WTC11 (cell line): ENCODE measurements around the gene RHBDD3. TPM values are rescaled to one million over a fixed set of nuclear protein-coding genes. Genes with fewer than 3 reads are reported as not detected.

Experiments used
- ATAC-seq: fragments of 200-7000 bp; cut with Tn5 transposase; 2 replicates; pipeline ENCODE4 v1.10.0; 2021; ENCODE audit warnings: mild to moderate bottlenecking, moderate library complexity
- CTCF ChIA-PET: fragments of 300-600 bp; sonication (Branson Sonifier 250); formaldehyde crosslinking; loops from one replicate; lab custom pipeline; 2021; ENCODE audit warnings: antibody characterized with exemption; lab: Charles Lee
- POLR2A ChIA-PET: fragments of 350-600 bp; sonication (Branson Sonifier 250); formaldehyde crosslinking; loops from one replicate; lab custom pipeline; 2021; ENCODE audit warnings: antibody characterized with exemption; lab: Charles Lee
- DNase-seq: peaks from one replicate; pipeline ENCODE4 v3.0.0; 2021; ENCODE audit warnings: low spot score
- H3K27ac Mint-ChIP-seq: 2 replicates; pipeline ENCODE4 v1.8.0; 2021; ENCODE audit warnings: mixed read lengths
- H3K27me3 Mint-ChIP-seq: 2 replicates; pipeline ENCODE4 v1.8.0; 2021; ENCODE audit warnings: low read depth, mild to moderate bottlenecking, moderate library complexity, mixed read lengths
- H3K36me3 Mint-ChIP-seq: 2 replicates; pipeline ENCODE4 v1.8.0; 2021; ENCODE audit warnings: mixed read lengths
- H3K4me1 Mint-ChIP-seq: 2 replicates; pipeline ENCODE4 v1.8.0; 2022; ENCODE audit warnings: mixed read lengths
- H3K4me3 Mint-ChIP-seq: 2 replicates; pipeline ENCODE4 v1.8.0; 2021; ENCODE audit warnings: mild to moderate bottlenecking, moderate library complexity, mixed read lengths
- H3K9me3 Mint-ChIP-seq: 2 replicates; pipeline ENCODE4 v1.8.0; 2021; ENCODE audit warnings: mixed read lengths
- ARID4B ChIP-seq: sonication (generic); formaldehyde crosslinking; IDR thresholded peaks from 2 replicates; pipeline ENCODE4 v1.8.0; 2023; ENCODE audit warnings: missing genetic modification reagents, mild to moderate bottlenecking, borderline replicate concordance
- ATF3 ChIP-seq: sonication (generic); formaldehyde crosslinking; conservative IDR thresholded peaks from 2 replicates; pipeline ENCODE4 v1.8.1; 2022; ENCODE audit warnings: mild to moderate bottlenecking, missing genetic modification reagents
- E2F1 ChIP-seq: sonication (generic); formaldehyde crosslinking; IDR thresholded peaks from 2 replicates; pipeline ENCODE4 v1.8.0; 2022; ENCODE audit warnings: mild to moderate bottlenecking, missing genetic modification reagents
- ERG ChIP-seq: fragments of 250-450 bp; sonication (Bioruptor Pico); IDR thresholded peaks from 2 replicates; pipeline ENCODE4 v1.8.0; 2021; ENCODE audit warnings: mild to moderate bottlenecking
- FOXK1 ChIP-seq: sonication (generic); formaldehyde crosslinking; IDR thresholded peaks from 2 replicates; pipeline ENCODE4 v1.8.0; 2022; ENCODE audit warnings: mild to moderate bottlenecking, moderate library complexity, missing genetic modification reagents
- GABPB1 ChIP-seq: sonication (generic); formaldehyde crosslinking; IDR thresholded peaks from 2 replicates; pipeline ENCODE4 v1.8.1; 2023; ENCODE audit warnings: mild to moderate bottlenecking, missing genetic modification reagents
- GRHL2 ChIP-seq: fragments of 250-450 bp; sonication (Bioruptor Pico); IDR thresholded peaks from 2 replicates; pipeline ENCODE4 v1.8.0; 2022; ENCODE audit warnings: mild to moderate bottlenecking, moderate library complexity; ENCODE audit not compliant: insufficient replicate concordance, severe bottlenecking
- HMGXB4 ChIP-seq: sonication (generic); formaldehyde crosslinking; IDR thresholded peaks from 2 replicates; pipeline ENCODE4 v1.8.1; 2023; ENCODE audit warnings: mild to moderate bottlenecking, moderate library complexity, missing genetic modification reagents
- IRF2 ChIP-seq: sonication (generic); formaldehyde crosslinking; IDR thresholded peaks from 2 replicates; pipeline ENCODE4 v1.8.0; 2022; ENCODE audit warnings: low read depth, missing genetic modification reagents, borderline replicate concordance
- KAT7 ChIP-seq: sonication (generic); formaldehyde crosslinking; IDR thresholded peaks from 2 replicates; pipeline ENCODE4 v1.8.1; 2023; ENCODE audit warnings: missing genetic modification reagents, mild to moderate bottlenecking, borderline replicate concordance
- PRRX2 ChIP-seq: fragments of 250-450 bp; sonication (Bioruptor Pico); IDR thresholded peaks from 2 replicates; pipeline ENCODE4 v1.8.0; 2021; ENCODE audit warnings: mild to moderate bottlenecking
- RELA ChIP-seq: sonication (generic); formaldehyde crosslinking; IDR thresholded peaks from 2 replicates; pipeline ENCODE4 v1.8.1; 2022; ENCODE audit warnings: missing genetic modification reagents, mild to moderate bottlenecking, borderline replicate concordance
- TEAD1 ChIP-seq: sonication (generic); formaldehyde crosslinking; IDR thresholded peaks from 2 replicates; pipeline ENCODE4 v1.8.0; 2022; ENCODE audit warnings: mild to moderate bottlenecking, missing genetic modification reagents
- TP53 ChIP-seq: sonication (generic); formaldehyde crosslinking; IDR thresholded peaks from 2 replicates; pipeline ENCODE4 v1.8.1; 2023; ENCODE audit warnings: mild to moderate bottlenecking, missing genetic modification reagents
- USF2 ChIP-seq: sonication (generic); formaldehyde crosslinking; IDR thresholded peaks from 2 replicates; pipeline ENCODE4 v1.8.1; 2023; ENCODE audit warnings: mild to moderate bottlenecking, missing genetic modification reagents, moderate library complexity
- ZNF121 ChIP-seq: sonication (generic); formaldehyde crosslinking; IDR thresholded peaks from 2 replicates; pipeline ENCODE4 v1.8.0; 2023; ENCODE audit warnings: missing genetic modification reagents
- ZNF232 ChIP-seq: sonication (generic); formaldehyde crosslinking; IDR thresholded peaks from 2 replicates; pipeline ENCODE4 v1.8.0; 2022; ENCODE audit warnings: mild to moderate bottlenecking, missing genetic modification reagents
- ZNF396 ChIP-seq: fragments of 250-450 bp; sonication (Bioruptor Pico); IDR thresholded peaks from 2 replicates; pipeline ENCODE4 v1.8.0; 2021; ENCODE audit warnings: mild to moderate bottlenecking, moderate library complexity, borderline replicate concordance
- ZNF416 ChIP-seq: fragments of 250-450 bp; sonication (Bioruptor Pico); IDR thresholded peaks from 2 replicates; pipeline ENCODE4 v1.9.0; 2021; ENCODE audit warnings: mild to moderate bottlenecking, inconsistent platforms
- ZNF425 ChIP-seq: fragments of 250-450 bp; sonication (Bioruptor Pico); conservative IDR thresholded peaks from 2 replicates; pipeline ENCODE4 v1.9.0; 2021; ENCODE audit warnings: mild to moderate bottlenecking
- ZNF512 ChIP-seq: sonication (generic); formaldehyde crosslinking; IDR thresholded peaks from 2 replicates; pipeline ENCODE4 v1.8.1; 2022; ENCODE audit warnings: missing genetic modification reagents, borderline replicate concordance
- total RNA-seq: library from RNA; stranded (reverse); gene quantifications from 3 replicates; pipeline ENCODE4 v1.2.3, GENCODE V29; 2021

RHBDD3 gene
- total RNA-seq, 1 experiment from 2014 or later: 77.9 TPM

GRCh38 chr22:29265305-29265704 is 2.5 kb downstream of the RHBDD3 start:
- Mint-ChIP-seq H3K36me3 (peaks cover 25% of the 10 kb centered on the region), H3K27ac (no peak overlapping the region), H3K4me3 (no peak overlapping the region), H3K27me3 (peaks cover 4% of the 10 kb centered on the region)
- CTCF ChIA-PET: no interaction called here
- TF ChIP-seq ZNF396 (no peak), HMGXB4 (CRISPR knock-in tag) (no peak), FOXK1 (no peak), ERG (CRISPR knock-in tag) (no peak), KAT7 (CRISPR knock-in tag) (no peak), ATF3 (CRISPR knock-in tag) (no peak), ZNF512 (CRISPR knock-in tag) (no peak), TP53 (CRISPR knock-in tag) (no peak), ZNF425 (CRISPR knock-in tag) (no peak), IRF2 (CRISPR knock-in tag) (no peak), RELA (no peak)
- TF ChIP-seq, all 79 proteins: peak for 0
- ATAC-seq (no peak), DNase-seq (no peak)
- Mint-ChIP-seq H3K4me1 (peaks cover 21% of the 10 kb centered on the region), H3K9me3 (no peaks in the 10 kb centered on the region)
- POLR2A ChIA-PET: no interaction called here

GRCh38 chr22:29263791-29264276 is 3.9 kb downstream of the RHBDD3 start:
- Mint-ChIP-seq H3K4me1 (peaks cover 9% of the 10 kb centered on the region), H3K36me3 (peaks cover 13% of the 10 kb centered on the region), H3K4me3 (no peak overlapping the region), H3K27me3 (peaks cover 4% of the 10 kb centered on the region), H3K9me3 (no peaks in the 10 kb centered on the region), H3K27ac (no peak overlapping the region)
- DNase-seq (no peak), ATAC-seq (no peak)
- POLR2A ChIA-PET: no interaction called here
- CTCF ChIA-PET: no interaction called here
- TF ChIP-seq PRRX2 (CRISPR knock-in tag): no peak
- TF ChIP-seq GRHL2 (CRISPR knock-in tag): no peak
- no peak for TF ChIP-seq ZNF416 (CRISPR knock-in tag)
- TF ChIP-seq USF2: no peak
- no peak for TF ChIP-seq ZNF232 (CRISPR knock-in tag)
- no peak for TF ChIP-seq ARID4B
- no peak for TF ChIP-seq RELA
- TF ChIP-seq GABPB1: no peak
- TF ChIP-seq ZNF396: no peak
- no peak for TF ChIP-seq ZNF121 (CRISPR knock-in tag)
- TF ChIP-seq ATF3 (CRISPR knock-in tag): no peak
- TF ChIP-seq KAT7 (CRISPR knock-in tag): no peak
- TF ChIP-seq E2F1: no peak
- TF ChIP-seq TEAD1 (CRISPR knock-in tag): no peak
